ENCODE results near the gene SPIRE1.
A peak's percentile ranks its signal among the peaks of the same experiment; 100 is the strongest.
"Not testable (repeated sequence)": the region's sequence is repeated elsewhere in the genome, so short reads cannot be mapped to it uniquely, and the experiment has no call there.

SPIRE1 gene

GRCh38 chr18:12598181-12598930, 59.6 kb downstream of the SPIRE1 start:
- DNase-seq (ENCODE audit: low spot score), result peak; percentile 32

GRCh38 chr18:12597760-12598159, 60.1 kb downstream of the SPIRE1 start:
- DNase-seq (ENCODE audit: low spot score), result no peak

- DNase-seq (ENCODE audit: low spot score), result no peak
These were observed 62.2 kb downstream of the SPIRE1 start for GRCh38 chr18:12595571-12596255.

- DNase-seq (ENCODE audit: low spot score), result no peak
These were observed 64.0 kb downstream of the SPIRE1 start for GRCh38 chr18:12593866-12594265.

- DNase-seq (ENCODE audit: low spot score), result no peak
These were observed 65.2 kb downstream of the SPIRE1 start for GRCh38 chr18:12592597-12593127.

- no peak for DNase-seq (ENCODE audit: low spot score)
These were observed 68.5 kb downstream of the SPIRE1 start for GRCh38 chr18:12589448-12589847.

GRCh38 chr18:12586956-12587355, 71.0 kb downstream of the SPIRE1 start:
- no peak for DNase-seq (ENCODE audit: low spot score)

- DNase-seq (ENCODE audit: low spot score), result no peak
These were observed 72.7 kb downstream of the SPIRE1 start for GRCh38 chr18:12585218-12585617.

GRCh38 chr18:12580630-12581342, 77.1 kb downstream of the SPIRE1 start:
- DNase-seq (ENCODE audit: low spot score), result no peak

GRCh38 chr18:12579775-12580174, 78.1 kb downstream of the SPIRE1 start:
- no peak for DNase-seq (ENCODE audit: low spot score)

GRCh38 chr18:12577848-12578247, 80.1 kb downstream of the SPIRE1 start:
- DNase-seq (ENCODE audit: low spot score), result no peak

GRCh38 chr18:12574494-12575185, 83.3 kb downstream of the SPIRE1 start:
- no peak for DNase-seq (ENCODE audit: low spot score)

GRCh38 chr18:12571630-12572029, 86.3 kb downstream of the SPIRE1 start:
- no peak for DNase-seq (ENCODE audit: low spot score)

GRCh38 chr18:12569791-12570190, 88.1 kb downstream of the SPIRE1 start:
- no peak for DNase-seq (ENCODE audit: low spot score)

- no peak for DNase-seq (ENCODE audit: low spot score)
These were observed 90.1 kb downstream of the SPIRE1 start for GRCh38 chr18:12567849-12568248.

- DNase-seq (ENCODE audit: low spot score), result no peak
These were observed 93.0 kb downstream of the SPIRE1 start for GRCh38 chr18:12564861-12565260.

GRCh38 chr18:12564378-12564777, 93.5 kb downstream of the SPIRE1 start:
- DNase-seq (ENCODE audit: low spot score), result no peak

- DNase-seq (ENCODE audit: low spot score), result not testable (repeated sequence)
These were observed 97.3 kb downstream of the SPIRE1 start for GRCh38 chr18:12560600-12560999.

- no peak for DNase-seq (ENCODE audit: low spot score)
These were observed 98.6 kb downstream of the SPIRE1 start for GRCh38 chr18:12559319-12559718.

GRCh38 chr18:12556946-12557806, 100.7 kb downstream of the SPIRE1 start:
- no peak for DNase-seq (ENCODE audit: low spot score)

GRCh38 chr18:12554796-12555388, 103.0 kb downstream of the SPIRE1 start:
- DNase-seq (ENCODE audit: low spot score), result no peak

Measured in kidney capillary endothelial cell (primary cell).